ENCODE measurements around the gene SORBS1.

Gene SORBS1

GRCh38 chr10:95289003-95289920, 271.9 kb downstream of the SORBS1 start:
- TF ChIP-seq, protein P1, sequence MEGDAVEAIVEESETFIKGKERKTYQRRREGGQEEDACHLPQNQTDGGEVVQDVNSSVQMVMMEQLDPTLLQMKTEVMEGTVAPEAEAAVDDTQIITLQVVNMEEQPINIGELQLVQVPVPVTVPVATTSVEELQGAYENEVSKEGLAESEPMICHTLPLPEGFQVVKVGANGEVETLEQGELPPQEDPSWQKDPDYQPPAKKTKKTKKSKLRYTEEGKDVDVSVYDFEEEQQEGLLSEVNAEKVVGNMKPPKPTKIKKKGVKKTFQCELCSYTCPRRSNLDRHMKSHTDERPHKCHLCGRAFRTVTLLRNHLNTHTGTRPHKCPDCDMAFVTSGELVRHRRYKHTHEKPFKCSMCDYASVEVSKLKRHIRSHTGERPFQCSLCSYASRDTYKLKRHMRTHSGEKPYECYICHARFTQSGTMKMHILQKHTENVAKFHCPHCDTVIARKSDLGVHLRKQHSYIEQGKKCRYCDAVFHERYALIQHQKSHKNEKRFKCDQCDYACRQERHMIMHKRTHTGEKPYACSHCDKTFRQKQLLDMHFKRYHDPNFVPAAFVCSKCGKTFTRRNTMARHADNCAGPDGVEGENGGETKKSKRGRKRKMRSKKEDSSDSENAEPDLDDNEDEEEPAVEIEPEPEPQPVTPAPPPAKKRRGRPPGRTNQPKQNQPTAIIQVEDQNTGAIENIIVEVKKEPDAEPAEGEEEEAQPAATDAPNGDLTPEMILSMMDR (IDR thresholded peaks at IDR 0.05; ENCODE audit: insufficient read depth, low read length, poor library complexity, severe bottlenecking), result no peak
- TF ChIP-seq EZH2phosphoT487 (conservative IDR thresholded peaks at IDR 0.05; ENCODE audit: low read length), result no peak
- Histone ChIP-seq H3K36me3 (ENCODE audit: low read length) (no peaks in the 10 kb centered on the region), H4K20me1 (ENCODE audit: low read depth, low read length) (no peaks in the 10 kb centered on the region), H3K79me2 (ENCODE audit: insufficient read depth, low read length) (no peaks in the 10 kb centered on the region), H3K9me3 (ENCODE audit: insufficient read depth, low read length) (no peaks in the 10 kb centered on the region), H3K9ac (ENCODE audit: low read length) (peak overlapping the region; percentile 77), H3K27ac (ENCODE audit: low read depth, low read length) (no peak overlapping the region), H3K4me3 (ENCODE audit: insufficient read depth, low read length, poor library complexity, severe bottlenecking) (peak overlapping the region; percentile 68), H3K4me2 (ENCODE audit: low read depth, low read length, poor library complexity, severe bottlenecking) (peak overlapping the region; percentile 74), H3K27me3 (ENCODE audit: low read length) (no peaks in the 10 kb centered on the region), H2AFZ (ENCODE audit: low read depth, low read length, severe bottlenecking) (no peak overlapping the region), H3K9me2 (replicated peaks; ENCODE audit: insufficient read depth, low read length) (no peaks in the 10 kb centered on the region), H3F3A (ENCODE audit: insufficient read depth) (peaks cover 26% of the 10 kb centered on the region)

DNA sequence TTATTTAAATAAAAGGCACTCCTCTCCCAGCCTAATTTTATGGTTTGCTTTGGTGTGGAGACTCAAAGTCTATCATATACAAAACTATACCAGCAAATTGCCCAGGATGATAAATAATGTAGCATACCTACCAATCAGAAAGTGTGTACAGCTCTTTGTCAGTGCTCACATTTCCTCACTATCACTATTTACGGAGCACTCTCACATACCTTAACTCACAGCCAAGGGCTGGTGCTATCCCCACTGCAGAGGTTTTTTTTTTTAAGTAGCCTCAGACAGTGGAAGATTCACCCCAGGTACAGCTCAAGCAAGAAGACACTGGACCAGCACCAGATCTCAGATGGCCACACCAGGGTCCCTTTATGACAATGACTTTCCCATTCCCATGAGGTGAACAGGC, 272.9 kb downstream of the SORBS1 start:
- TF ChIP-seq EZH2phosphoT487 (conservative IDR thresholded peaks at IDR 0.05; ENCODE audit: low read length), result no peak
- TF ChIP-seq, protein P1 (IDR thresholded peaks at IDR 0.05; ENCODE audit: insufficient read depth, low read length, poor library complexity, severe bottlenecking), result no peak
- Histone ChIP-seq H3K27ac (ENCODE audit: low read depth, low read length) (no peak overlapping the region), H3K79me2 (ENCODE audit: insufficient read depth, low read length) (no peaks in the 10 kb centered on the region), H3K9ac (ENCODE audit: low read length) (no peak overlapping the region), H3K27me3 (ENCODE audit: low read length) (no peaks in the 10 kb centered on the region), H3K9me3 (ENCODE audit: insufficient read depth, low read length) (no peaks in the 10 kb centered on the region), H3K36me3 (ENCODE audit: low read length) (no peaks in the 10 kb centered on the region), H3K4me3 (ENCODE audit: insufficient read depth, low read length, poor library complexity, severe bottlenecking) (no peak overlapping the region), H2AFZ (ENCODE audit: low read depth, low read length, severe bottlenecking) (no peak overlapping the region), H4K20me1 (ENCODE audit: low read depth, low read length) (peaks cover 2% of the 10 kb centered on the region; the same call in 1 of the 2 replicates), H3K4me2 (ENCODE audit: low read depth, low read length, poor library complexity, severe bottlenecking) (peak overlapping the region; percentile 2), H3F3A (ENCODE audit: insufficient read depth) (peaks cover 19% of the 10 kb centered on the region), H3K9me2 (replicated peaks; ENCODE audit: insufficient read depth, low read length) (no peaks in the 10 kb centered on the region)

GRCh38 chr10:95287281-95287680, 273.9 kb downstream of the SORBS1 start:
- H3F3A ChIP-seq (ENCODE audit: insufficient read depth), result peaks cover 11% of the 10 kb centered on the region
- no peak overlapping the region for H3K27ac ChIP-seq (ENCODE audit: low read depth, low read length)
- no peaks in the 10 kb centered on the region for H3K36me3 ChIP-seq (ENCODE audit: low read length)
- no peaks in the 10 kb centered on the region for H3K9me2 ChIP-seq (replicated peaks; ENCODE audit: insufficient read depth, low read length)
- H3K4me2 ChIP-seq (ENCODE audit: low read depth, low read length, poor library complexity, severe bottlenecking), result no peak overlapping the region
- H3K9ac ChIP-seq (ENCODE audit: low read length), result no peak overlapping the region
- H3K27me3 ChIP-seq (ENCODE audit: low read length), result no peaks in the 10 kb centered on the region
- H3K79me2 ChIP-seq (ENCODE audit: insufficient read depth, low read length), result no peaks in the 10 kb centered on the region
- no peaks in the 10 kb centered on the region for H3K9me3 ChIP-seq (ENCODE audit: insufficient read depth, low read length)
- no peak overlapping the region for H2AFZ ChIP-seq (ENCODE audit: low read depth, low read length, severe bottlenecking)
- no peak for TF ChIP-seq EZH2phosphoT487 (conservative IDR thresholded peaks at IDR 0.05; ENCODE audit: low read length)
- H3K4me3 ChIP-seq (ENCODE audit: insufficient read depth, low read length, poor library complexity, severe bottlenecking), result no peak overlapping the region
- peaks cover 4% of the 10 kb centered on the region; the same call in 1 of the 2 replicates for H4K20me1 ChIP-seq (ENCODE audit: low read depth, low read length)

- no peak overlapping the region for H3K4me2 ChIP-seq (ENCODE audit: low read depth, low read length, poor library complexity, severe bottlenecking)
- no peaks in the 10 kb centered on the region for H3K36me3 ChIP-seq (ENCODE audit: low read length)
Measured at GRCh38 chr10:95286707-95287106, 274.5 kb downstream of the SORBS1 start.

More at GRCh38 chr10:95286707-95287106, 274.5 kb downstream of the SORBS1 start:
- Histone ChIP-seq H3K4me3 (ENCODE audit: insufficient read depth, low read length, poor library complexity, severe bottlenecking) (no peak overlapping the region), H2AFZ (ENCODE audit: low read depth, low read length, severe bottlenecking) (no peak overlapping the region), H3K27ac (ENCODE audit: low read depth, low read length) (no peak overlapping the region), H3K9ac (ENCODE audit: low read length) (no peak overlapping the region), H3K9me3 (ENCODE audit: insufficient read depth, low read length) (no peaks in the 10 kb centered on the region), H3F3A (ENCODE audit: insufficient read depth) (peaks cover 6% of the 10 kb centered on the region; the same call in 1 of the 2 replicates), H3K9me2 (replicated peaks; ENCODE audit: insufficient read depth, low read length) (no peaks in the 10 kb centered on the region), H3K79me2 (ENCODE audit: insufficient read depth, low read length) (no peaks in the 10 kb centered on the region), H4K20me1 (ENCODE audit: low read depth, low read length) (peaks cover 7% of the 10 kb centered on the region; the same call in 1 of the 2 replicates), H3K27me3 (ENCODE audit: low read length) (no peaks in the 10 kb centered on the region)
- no peak for TF ChIP-seq EZH2phosphoT487 (conservative IDR thresholded peaks at IDR 0.05; ENCODE audit: low read length)
- TF ChIP-seq, protein P1 (IDR thresholded peaks at IDR 0.05; ENCODE audit: insufficient read depth, low read length, poor library complexity, severe bottlenecking), result no peak

All from SU-DHL-6 (cell line).